H1 (cell line): ENCODE data around the gene DAB2IP. TPM values are rescaled to one million over a fixed set of nuclear protein-coding genes. Genes with fewer than 3 reads are reported as not detected.
A peak's percentile ranks its signal among the peaks of the same experiment; 100 is the strongest.

ENCODE experiments used
- CTCF ChIA-PET: fragments of 300-600 bp; sonication (Branson Sonifier 250); formaldehyde crosslinking; loops from one replicate; lab custom pipeline; 2021; ENCODE audit not compliant: partially characterized antibody; lab: Charles Lee
- POLR2A ChIA-PET: fragments of 300-600 bp; sonication (Branson Sonifier 250); formaldehyde crosslinking; loops from one replicate; lab custom pipeline; 2021; ENCODE audit warnings: inconsistent platforms; ENCODE audit not compliant: partially characterized antibody; lab: Charles Lee
- DNase-seq, 2 experiments: peaks; one replicate each; pipeline versions ENCODE4 v3.0.0 to v3.0.0-alpha.2; 2010 to 2022; ENCODE audit warnings: low spot score in 2 of 2, low read depth in 1 of 2, mixed read lengths in 1 of 2
- FAIRE-seq: peaks from 2 replicates; lab custom pipeline; 2011; peaks lifted over from hg19 to GRCh38; lab: Jason Lieb, UNC
- H2AFZ ChIP-seq: 2 replicates; pipeline ENCODE4 v1.8.1; 2012; ENCODE audit warnings: low read length, inconsistent platforms
- H2AK5ac ChIP-seq: 2 replicates; pipeline ENCODE4 v1.6.1; 2013; ENCODE audit warnings: low read depth, low read length
- H2BK120ac ChIP-seq: replicated peaks from 2 replicates; pipeline ENCODE3; 2013; ENCODE audit warnings: low read depth, low read length, inconsistent platforms
- H2BK12ac ChIP-seq: 2 replicates; pipeline ENCODE4 v1.6.1; 2013; ENCODE audit warnings: low read depth, low read length
- H2BK15ac ChIP-seq: 2 replicates; pipeline ENCODE4 v1.6.1; 2013; ENCODE audit warnings: low read length
- H2BK20ac ChIP-seq: 2 replicates; pipeline ENCODE4 v1.6.1; 2013; ENCODE audit warnings: low read length
- H2BK5ac ChIP-seq: 2 replicates; pipeline ENCODE4 v1.6.1; 2013; ENCODE audit warnings: low read depth, low read length
- H3K14ac ChIP-seq: 2 replicates; pipeline ENCODE4 v1.6.1; 2013; ENCODE audit warnings: inconsistent platforms; ENCODE audit not compliant: insufficient read length
- H3K18ac ChIP-seq: 2 replicates; pipeline ENCODE4 v1.6.1; 2013; ENCODE audit warnings: low read length; ENCODE audit errors: extremely low read depth
- H3K23ac ChIP-seq: 2 replicates; pipeline ENCODE4 v1.6.1; 2013; ENCODE audit warnings: inconsistent platforms; ENCODE audit not compliant: insufficient read length
- H3K23me2 ChIP-seq: 2 replicates; pipeline ENCODE4 v1.6.1; 2013; ENCODE audit warnings: low read depth, low read length
- H3K27ac ChIP-seq: 2 replicates; pipeline ENCODE4 v1.6.1; 2011; ENCODE audit warnings: low read depth, low read length, inconsistent platforms
- H3K27me3 ChIP-seq, 4 experiments: replicated peaks in 1 of 4; 1 replicate in 1 of 4; 2 replicates in 3 of 4; pipeline versions ENCODE4 v1.6.1 to v1.8.1; 2011 to 2013; ENCODE audit warnings: low read length in 3 of 4, mild to moderate bottlenecking in 3 of 4, inconsistent platforms in 2 of 4, mixed read lengths in 2 of 4, moderate library complexity in 1 of 4; ENCODE audit not compliant: control insufficient read depth in 3 of 4, insufficient read depth in 3 of 4; ENCODE audit errors: extremely low read depth in 1 of 4
- H3K36me3 ChIP-seq, 4 experiments: 2 replicates each; pipeline versions ENCODE4 v1.6.1 to v1.8.1; 2011 to 2013; ENCODE audit warnings: mild to moderate bottlenecking in 4 of 4, low read length in 3 of 4, moderate library complexity in 2 of 4, control low read depth in 1 of 4, inconsistent platforms in 1 of 4; ENCODE audit not compliant: insufficient read depth in 4 of 4, control insufficient read depth in 2 of 4
- H3K4ac ChIP-seq: replicated peaks from 2 replicates; pipeline ENCODE3; 2013; ENCODE audit warnings: low read length, low read depth, mixed read lengths, inconsistent platforms; ENCODE audit not compliant: insufficient read length
- H3K4me1 ChIP-seq, 4 experiments: replicated peaks in 1 of 4; 1 replicate in 1 of 4; 2 replicates in 3 of 4; pipeline versions ENCODE4 v1.6.1 to v1.8.1; 2011 to 2013; ENCODE audit warnings: low read length in 3 of 4, inconsistent platforms in 2 of 4, mixed read lengths in 1 of 4; ENCODE audit not compliant: insufficient read depth in 4 of 4, control insufficient read depth in 3 of 4
- H3K4me2 ChIP-seq, 2 experiments: 2 replicates each; pipeline versions ENCODE4 v1.6.1 to v1.8.1; 2011 to 2013; ENCODE audit warnings: low read depth in 2 of 2, low read length in 2 of 2, control low read depth in 1 of 2, inconsistent platforms in 1 of 2, mild to moderate bottlenecking in 1 of 2; ENCODE audit not compliant: insufficient read depth in 1 of 2
- H3K4me3 ChIP-seq, 4 experiments: fragments of 200-600, 300-600 bp in 1 of 4; sonication (generic), shearing (Covaris generic), sonication (Bioruptor Twin) in 1 of 4; 2 replicates each; pipeline versions ENCODE4 v1.5.1 to v1.8.1; 2011 to 2016; ENCODE audit warnings: low read length in 4 of 4, low read depth in 3 of 4, control low read depth in 2 of 4, inconsistent platforms in 2 of 4, mild to moderate bottlenecking in 2 of 4, mixed read lengths in 1 of 4, moderate library complexity in 1 of 4; ENCODE audit not compliant: insufficient read depth in 2 of 4; ENCODE audit errors: extremely low read depth in 1 of 4
- H3K56ac ChIP-seq: replicated peaks from 2 replicates; pipeline ENCODE3; 2013; ENCODE audit warnings: low read depth, mild to moderate bottlenecking, mixed read lengths, low read length, inconsistent platforms; ENCODE audit not compliant: insufficient read length
- H3K79me1 ChIP-seq: 2 replicates; pipeline ENCODE4 v1.6.1; 2013; ENCODE audit warnings: low read depth, low read length, control low read depth
- H3K79me2 ChIP-seq, 2 experiments: 2 replicates each; pipeline versions ENCODE4 v1.6.1 to v1.8.1; 2012 to 2013; ENCODE audit warnings: low read length in 2 of 2, mild to moderate bottlenecking in 2 of 2, inconsistent platforms in 1 of 2; ENCODE audit not compliant: insufficient read depth in 2 of 2, control insufficient read depth in 1 of 2
- H3K9ac ChIP-seq, 4 experiments: replicated peaks in 1 of 4; 1 replicate in 1 of 4; 2 replicates in 3 of 4; pipeline versions ENCODE4 v1.6.1 to v1.8.1; 2011 to 2013; ENCODE audit warnings: low read depth in 3 of 4, low read length in 3 of 4, control low read depth in 2 of 4, mild to moderate bottlenecking in 2 of 4, moderate library complexity in 2 of 4, inconsistent platforms in 1 of 4; ENCODE audit errors: extremely low read depth in 1 of 4
- H3K9me3 ChIP-seq, 2 experiments: 2 replicates each; pipeline versions ENCODE4 v1.6.1 to v1.8.1; 2012 to 2013; ENCODE audit warnings: mild to moderate bottlenecking in 2 of 2, moderate library complexity in 2 of 2, control low read depth in 1 of 2, inconsistent platforms in 1 of 2, low read depth in 1 of 2, low read length in 1 of 2, mixed read lengths in 1 of 2; ENCODE audit not compliant: insufficient read depth in 2 of 2
- H4K20me1 ChIP-seq, 2 experiments: replicated peaks in 1 of 2; 2 replicates each; pipeline versions ENCODE3 to v1.8.1; 2011 to 2013; ENCODE audit warnings: inconsistent platforms in 2 of 2, low read length in 2 of 2, mild to moderate bottlenecking in 1 of 2; ENCODE audit not compliant: insufficient read depth in 2 of 2, control insufficient read depth in 1 of 2
- H4K5ac ChIP-seq: 2 replicates; pipeline ENCODE4 v1.6.1; 2013; ENCODE audit warnings: low read length, low read depth, mixed read lengths, inconsistent platforms; ENCODE audit not compliant: insufficient read length
- H4K8ac ChIP-seq: 2 replicates; pipeline ENCODE4 v1.8.0; 2013; ENCODE audit warnings: mild to moderate bottlenecking, moderate library complexity, low read length, inconsistent platforms; ENCODE audit not compliant: insufficient read depth; ENCODE audit errors: extremely low read depth
- H4K91ac ChIP-seq: replicated peaks from 2 replicates; pipeline ENCODE3; 2013; ENCODE audit warnings: low read length, mixed read lengths, inconsistent platforms; ENCODE audit not compliant: insufficient read length
- BCL11A ChIP-seq, 2 experiments: IDR thresholded peaks; one replicate each; pipeline ENCODE4 v1.6.1; 2011; ENCODE audit warnings: low read depth in 2 of 2, low read length in 2 of 2, mild to moderate bottlenecking in 2 of 2
- CEBPB ChIP-seq: IDR thresholded peaks from 2 replicates; pipeline ENCODE4 v1.6.1; 2012; ENCODE audit warnings: low read depth, low read length
- CTBP2 ChIP-seq: IDR thresholded peaks from 2 replicates; pipeline ENCODE4 v1.7.0; 2011; ENCODE audit warnings: borderline replicate concordance, mild to moderate bottlenecking, moderate library complexity, mixed read lengths, low read length; ENCODE audit not compliant: insufficient read depth, insufficient read length
- EGR1 ChIP-seq: IDR thresholded peaks from 2 replicates; pipeline ENCODE4 v1.6.1; 2011; ENCODE audit warnings: low read depth, low read length, borderline replicate concordance
- JUND ChIP-seq: IDR thresholded peaks from 2 replicates; pipeline ENCODE4 v1.6.1; 2011; ENCODE audit warnings: mild to moderate bottlenecking, improper control_type of control experiment, low read length
- NRF1 ChIP-seq: IDR thresholded peaks from 2 replicates; pipeline ENCODE4 v1.6.1; 2011; ENCODE audit warnings: mild to moderate bottlenecking, low read depth, low read length, improper control_type of control experiment
- SIX5 ChIP-seq: IDR thresholded peaks from 2 replicates; pipeline ENCODE4 v1.6.1; 2011; ENCODE audit warnings: mild to moderate bottlenecking, low read depth, low read length
- SP1 ChIP-seq: IDR thresholded peaks from 2 replicates; pipeline ENCODE4 v1.6.1; 2011; ENCODE audit warnings: low read depth, low read length
- TCF12 ChIP-seq: IDR thresholded peaks from 2 replicates; pipeline ENCODE4 v1.6.1; 2011; ENCODE audit warnings: low read depth, mild to moderate bottlenecking, low read length
- YY1 ChIP-seq: IDR thresholded peaks from 2 replicates; pipeline ENCODE4 v1.6.1; 2011; ENCODE audit warnings: low read depth, mild to moderate bottlenecking, low read length
- ZNF274 ChIP-seq: IDR thresholded peaks from 2 replicates; pipeline ENCODE4 v1.7.0; 2012; ENCODE audit warnings: low read length, borderline replicate concordance; ENCODE audit errors: extremely low read depth
- WGBS, 2 experiments: shearing (Covaris generic) in 1 of 2; methylation state at CpG; one replicate each; pipeline versions ENCODE4 v1.1.6 to v1.1.7; 2013 to 2015; ENCODE audit warnings: low lambda C conversion rate in 2 of 2, mixed read lengths in 2 of 2, inconsistent platforms in 1 of 2, low coverage in 1 of 2, missing lambda C conversion rate in 1 of 2; ENCODE audit not compliant: insufficient replicate concordance in 2 of 2, insufficient coverage in 1 of 2, insufficient read length in 1 of 2; ENCODE audit errors: extremely low coverage in 1 of 2, missing lambda C conversion rate in 1 of 2; 5-methylcytosine and 5-hydroxymethylcytosine counted together
- polyA plus RNA-seq, 7 experiments: library from polyadenylated mRNA; depleted of rRNA in 3 of 7; stranded (reverse) in 5 of 7; unstranded in 2 of 7; fragments of >200 nt in 5 of 7; fragments of 200-250 nt in 2 of 7; gene quantifications; 1 replicate in 5 of 7; 2 replicates in 1 of 7; 4 replicates in 1 of 7; pipeline versions ENCODE4 v1.2.1 to v1.2.3, GENCODE V29; 2011 to 2013; ENCODE audit warnings: missing spikeins in 2 of 7, mixed read lengths in 2 of 7
- total RNA-seq: library from RNA; stranded (reverse); fragmentation: NEBNext Ultra II Directional; extraction: Animal tissue kit (Norgen Biotek cat#: 25700); gene quantifications from 2 replicates; pipeline ENCODE4 v1.2.1, GENCODE V29; 2021
- TF ChIP-seq, protein P1 (sequence below): IDR thresholded peaks from 2 replicates; pipeline ENCODE4 v1.6.1; 2012; ENCODE audit warnings: low read length, inconsistent platforms

DAB2IP gene
- total and polyA plus RNA-seq, 2 of the 8 experiments (the other 6 are each of a cell fraction or from before 2014, with no cell fraction given): 19.7 to 39.5 TPM

GRCh38 chr9:121706149-121706750 lies 54.8 kb downstream of the DAB2IP start:
- H3K14ac ChIP-seq: no peak overlapping the region
- peaks cover 26 to 36% of the 10 kb centered on the region in 2 experiments for H4K20me1 ChIP-seq
- 83% methylated on average over 8 of the region's 8 CpGs; no CpG with 5 or more reads in 1 of the 2 experiments for WGBS, 2 experiments
- peaks cover 45% of the 10 kb centered on the region for H3K79me1 ChIP-seq
- no peaks in the 10 kb centered on the region for H3K23me2 ChIP-seq
- no peaks in the 10 kb centered on the region for H3K27me3 ChIP-seq
- no peak overlapping the region for H4K91ac ChIP-seq
- no peak overlapping the region for H3K9ac ChIP-seq
- H3K18ac ChIP-seq: no peak overlapping the region
- no peak overlapping the region for H3K27ac ChIP-seq
- CTCF ChIA-PET: interaction anchor here (0.5 to 20.4 kb wide), 10 partner anchors 10 to 357 kb away, joined by 3 to 305 read pairs (median 6); no protein-coding TSS in a partner anchor
- H3K4me1 ChIP-seq: peaks cover 9 to 21% (median 11%) of the 10 kb centered on the region in 4 experiments; a peak in 6 of 7 replicates
- no peak overlapping the region for H2BK20ac ChIP-seq
- H2BK5ac ChIP-seq: peak overlapping the region; percentile 11; the same call in 1 of the 2 replicates
- H2BK12ac ChIP-seq: peak overlapping the region; percentile 40; the same call in 1 of the 2 replicates
- no peak overlapping the region for H2BK15ac ChIP-seq
- no peak overlapping the region for H3K23ac ChIP-seq
- H2BK120ac ChIP-seq: no peak overlapping the region
- no peak overlapping the region for H3K4me3 ChIP-seq
- no peak overlapping the region for H2AFZ ChIP-seq
- H4K5ac ChIP-seq: no peak overlapping the region
- no peak overlapping the region for H3K4ac ChIP-seq
- no peaks in the 10 kb centered on the region for H3K36me3 ChIP-seq
- no peak overlapping the region for H3K56ac ChIP-seq
- no peaks in the 10 kb centered on the region for H3K9me3 ChIP-seq
- peak overlapping the region; percentile 37; the same call in 1 of the 2 replicates for H4K8ac ChIP-seq
- no peak for FAIRE-seq
- H3K79me2 ChIP-seq: peaks cover 0 to 88% of the 10 kb centered on the region in 2 experiments; a peak in 3 of 4 replicates
- POLR2A ChIA-PET: no interaction called here
- H2AK5ac ChIP-seq: no peak overlapping the region
- no peak for DNase-seq
- no peak overlapping the region for H3K4me2 ChIP-seq
- no peak for TF ChIP-seq ZNF274
- no peak for TF ChIP-seq SIX5
- no peak for TF ChIP-seq CTBP2
- no peak for TF ChIP-seq BCL11A (IDR thresholded peaks at IDR 0.05; ENCODE audit: low read depth in 2 of 2, low read length in 2 of 2)
- TF ChIP-seq YY1: no peak
- no peak for TF ChIP-seq TCF12
- no peak for TF ChIP-seq JUND
- TF ChIP-seq, protein P1, sequence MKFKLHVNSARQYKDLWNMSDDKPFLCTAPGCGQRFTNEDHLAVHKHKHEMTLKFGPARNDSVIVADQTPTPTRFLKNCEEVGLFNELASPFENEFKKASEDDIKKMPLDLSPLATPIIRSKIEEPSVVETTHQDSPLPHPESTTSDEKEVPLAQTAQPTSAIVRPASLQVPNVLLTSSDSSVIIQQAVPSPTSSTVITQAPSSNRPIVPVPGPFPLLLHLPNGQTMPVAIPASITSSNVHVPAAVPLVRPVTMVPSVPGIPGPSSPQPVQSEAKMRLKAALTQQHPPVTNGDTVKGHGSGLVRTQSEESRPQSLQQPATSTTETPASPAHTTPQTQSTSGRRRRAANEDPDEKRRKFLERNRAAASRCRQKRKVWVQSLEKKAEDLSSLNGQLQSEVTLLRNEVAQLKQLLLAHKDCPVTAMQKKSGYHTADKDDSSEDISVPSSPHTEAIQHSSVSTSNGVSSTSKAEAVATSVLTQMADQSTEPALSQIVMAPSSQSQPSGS: no peak
- no peak for TF ChIP-seq CEBPB
- TF ChIP-seq EGR1: no peak
- no peak for TF ChIP-seq SP1
- no peak for TF ChIP-seq NRF1
